Effector memory CD8-positive, alpha-beta T cell (primary cell): ENCODE data around the gene SHISAL2B.
A peak's percentile ranks its signal among the peaks of the same experiment; 100 is the strongest.
"Not testable (repeated sequence)": the region's sequence is repeated elsewhere in the genome, so short reads cannot be mapped to it uniquely, and the experiment has no call there.

ENCODE experiments used
- ATAC-seq: fragments of 150-1000 bp; cut with Tn5 transposase; replicated peaks from 2 replicates; pipeline ENCODE4 v1.10.0; 2021; ENCODE audit warnings: mild to moderate bottlenecking, moderate library complexity
- DNase-seq, 3 experiments: peaks; one replicate each; pipeline ENCODE4 v3.0.0; 2021
- H3K27ac Mint-ChIP-seq, 2 donors: one replicate each; pipeline ENCODE4 v1.8.0; 2022; ENCODE audit warnings: mild to moderate bottlenecking in 2 of 2, mixed read lengths in 2 of 2, moderate library complexity in 2 of 2
- H3K27me3 Mint-ChIP-seq, 2 donors: one replicate each; pipeline ENCODE4 v1.8.0; 2022; ENCODE audit warnings: mixed read lengths in 2 of 2
- H3K36me3 Mint-ChIP-seq: one replicate; pipeline ENCODE4 v1.8.0; 2022; ENCODE audit warnings: mild to moderate bottlenecking, moderate library complexity, mixed read lengths; ENCODE audit not compliant: insufficient read depth
- H3K4me1 Mint-ChIP-seq, 2 donors: one replicate each; pipeline ENCODE4 v1.8.0; 2022; ENCODE audit warnings: low read depth in 2 of 2, mixed read lengths in 2 of 2
- H3K4me3 Mint-ChIP-seq, 2 donors: one replicate each; pipeline ENCODE4 v1.8.0; 2022; ENCODE audit warnings: mild to moderate bottlenecking in 2 of 2, mixed read lengths in 2 of 2, moderate library complexity in 2 of 2
- H3K9me3 Mint-ChIP-seq, 2 donors: one replicate each; pipeline ENCODE4 v1.8.0; 2022; ENCODE audit warnings: mixed read lengths in 2 of 2
- total RNA-seq, 9 experiments: gene quantifications; one replicate each; lab custom pipeline; 2026; lab: John Stamatoyannopoulos, UW

Gene SHISAL2B
- total RNA-seq: 0 reads per million in 9 experiments

DNA sequence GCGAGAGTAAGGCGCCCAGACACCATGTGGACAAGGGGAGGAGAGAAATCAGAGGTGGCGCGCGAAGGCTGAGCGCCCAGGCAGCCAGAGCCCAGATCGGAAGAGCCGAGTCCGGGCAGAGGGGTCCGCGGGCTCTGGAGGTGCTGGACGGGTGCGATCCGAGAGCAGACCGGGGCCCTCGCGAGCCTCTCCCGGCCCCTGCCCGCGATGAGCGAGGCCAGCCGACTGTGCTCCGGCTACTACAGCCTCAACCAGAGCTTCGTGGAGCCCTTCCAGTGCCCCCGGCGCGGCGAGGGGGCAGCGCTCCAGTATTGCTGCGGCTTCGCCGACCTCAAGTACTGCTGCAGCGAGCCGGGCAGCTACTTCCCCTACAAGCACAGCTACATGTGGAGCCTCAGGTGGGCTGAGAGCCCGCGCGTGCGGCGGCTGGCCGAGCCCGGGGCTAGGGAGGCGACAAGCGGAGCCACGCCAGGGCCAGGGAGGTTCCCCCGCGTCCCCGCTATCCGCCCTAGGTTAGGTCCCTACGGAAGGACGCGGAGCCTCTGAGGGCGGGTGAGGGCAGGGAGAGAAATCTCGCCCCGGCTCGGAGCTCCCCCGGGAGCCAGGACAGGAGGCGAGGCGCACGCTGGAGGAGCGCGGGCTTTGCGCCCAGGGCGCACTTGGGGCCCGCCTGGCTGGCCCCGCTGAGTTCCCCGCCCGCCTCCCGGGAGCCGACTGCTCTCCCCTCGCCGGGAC, at the start of gene SHISAL2B:
Gene SHISAL2B, plus strand, starts transcription at position 87 of the 735 bp plus-strand sequence. Its CDS starts 121 bp downstream, at position 208.
- ATAC-seq (no peak), DNase-seq (no peak)
- Mint-ChIP-seq H3K27me3 (peaks cover 52 to 58% of the 10 kb centered on the region in 2 donors), H3K36me3 (no peaks in the 10 kb centered on the region), H3K9me3 (no peaks in the 10 kb centered on the region), H3K27ac (no peak within 1 kb of the TSS), H3K4me1 (peaks cover 0 to 5% of the 10 kb centered on the region in 2 donors), H3K4me3 (peak within 1 kb of the TSS; percentile 30 to 49)

DNA sequence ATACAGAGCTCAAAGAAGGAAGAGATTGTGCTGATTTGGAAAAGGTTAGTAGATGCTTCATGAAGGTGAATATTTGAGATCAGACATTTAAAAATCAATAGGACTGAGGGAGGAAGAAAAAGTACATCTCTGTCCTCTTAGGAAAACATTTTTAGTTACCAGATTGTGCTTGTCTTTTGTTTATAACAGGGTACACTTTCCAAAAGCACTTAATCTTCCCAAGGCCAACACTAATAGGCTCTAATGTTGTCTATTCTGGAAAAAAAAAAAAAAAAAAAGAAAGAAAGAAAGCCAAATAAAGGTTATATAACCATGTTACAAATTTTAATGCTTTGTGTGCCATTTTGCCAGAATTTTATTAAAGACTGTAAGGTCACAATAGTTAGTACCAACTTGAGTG, 45.5 kb upstream of the SHISAL2B start:
- ATAC-seq (no peak), DNase-seq (no peak)
- no peaks in the 10 kb centered on the region for H3K4me1 Mint-ChIP-seq
- H3K27ac Mint-ChIP-seq: no peak overlapping the region
- no peaks in the 10 kb centered on the region for H3K36me3 Mint-ChIP-seq
- peaks cover 2 to 6% of the 10 kb centered on the region in 2 donors for H3K27me3 Mint-ChIP-seq
- no peak overlapping the region for H3K4me3 Mint-ChIP-seq
- no peaks in the 10 kb centered on the region for H3K9me3 Mint-ChIP-seq

DNA sequence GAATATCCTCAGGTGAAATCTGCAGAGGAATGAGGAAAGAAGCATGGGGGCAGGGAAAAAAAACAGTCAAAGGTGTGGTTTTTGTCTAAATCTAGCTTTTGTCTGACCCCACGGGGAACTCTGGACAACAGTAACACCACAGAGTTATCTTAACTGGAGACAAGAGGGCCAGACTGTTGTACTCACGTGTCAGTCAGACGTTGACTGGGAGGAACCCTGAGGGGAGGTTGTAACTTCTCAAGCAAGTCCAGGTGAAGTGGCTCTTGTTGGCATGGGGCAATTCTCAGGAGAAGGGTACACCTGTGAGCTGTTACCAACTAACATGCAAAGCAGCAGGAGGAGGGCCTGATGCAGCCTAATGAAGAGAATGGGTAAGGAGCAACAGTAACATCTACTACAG, 44.1 kb upstream of the SHISAL2B start:
- no peak overlapping the region for H3K27ac Mint-ChIP-seq
- no peak overlapping the region for H3K4me3 Mint-ChIP-seq
- DNase-seq (no peak), ATAC-seq (no peak)
- no peaks in the 10 kb centered on the region for H3K36me3 Mint-ChIP-seq
- no peaks in the 10 kb centered on the region for H3K9me3 Mint-ChIP-seq
- H3K4me1 Mint-ChIP-seq: no peaks in the 10 kb centered on the region
- H3K27me3 Mint-ChIP-seq: peaks cover 0 to 6% of the 10 kb centered on the region in 2 donors

GRCh38 chr5:64649512-64649911, 40.8 kb upstream of the SHISAL2B start:
- Mint-ChIP-seq H3K4me1 (no peaks in the 10 kb centered on the region), H3K27ac (no peak overlapping the region), H3K36me3 (no peaks in the 10 kb centered on the region), H3K27me3 (peaks cover 0 to 6% of the 10 kb centered on the region in 2 donors), H3K4me3 (no peak overlapping the region), H3K9me3 (no peaks in the 10 kb centered on the region)
- ATAC-seq: no peak
- DNase-seq: no peak

GRCh38 chr5:64653766-64654560, 36.3 kb upstream of the SHISAL2B start:
- Mint-ChIP-seq H3K36me3 (peaks cover 3% of the 10 kb centered on the region), H3K4me3 (no peak overlapping the region), H3K27ac (no peak overlapping the region), H3K4me1 (no peaks in the 10 kb centered on the region), H3K27me3 (no peaks in the 10 kb centered on the region), H3K9me3 (no peaks in the 10 kb centered on the region)
- ATAC-seq (no peak), DNase-seq (no peak)

DNA sequence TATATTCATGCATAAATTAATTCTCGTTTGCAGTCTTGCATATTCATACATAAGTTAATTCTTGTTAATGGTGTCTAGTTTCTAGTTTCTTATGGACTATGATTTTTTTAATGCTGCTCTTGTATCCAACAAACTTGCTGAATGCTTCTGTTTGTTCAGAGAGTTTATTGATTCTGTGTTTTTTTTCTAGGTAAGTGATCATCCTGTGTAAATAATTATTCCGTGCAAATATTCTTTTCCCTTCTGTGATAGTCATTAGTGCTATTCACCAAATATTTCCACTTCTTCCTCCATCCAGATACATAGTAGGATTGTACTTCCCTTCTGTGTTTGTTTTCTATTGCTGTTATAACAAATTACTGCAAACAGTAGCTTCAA, 35.8 kb upstream of the SHISAL2B start:
- Mint-ChIP-seq H3K4me1 (no peaks in the 10 kb centered on the region), H3K27me3 (no peaks in the 10 kb centered on the region)

GRCh38 chr5:64655596-64655995, 34.7 kb upstream of the SHISAL2B start:
- Mint-ChIP-seq H3K4me1 (no peaks in the 10 kb centered on the region), H3K27me3 (no peaks in the 10 kb centered on the region), H3K9me3 (no peaks in the 10 kb centered on the region), H3K27ac (no peak overlapping the region), H3K4me3 (no peak overlapping the region), H3K36me3 (peaks cover 3% of the 10 kb centered on the region)
- ATAC-seq (no peak), DNase-seq (no peak)

More for the DNA sequence above, 35.8 kb upstream of the SHISAL2B start:
- Mint-ChIP-seq H3K27ac (no peak overlapping the region), H3K36me3 (peaks cover 3% of the 10 kb centered on the region), H3K9me3 (no peaks in the 10 kb centered on the region), H3K4me3 (no peak overlapping the region)
- DNase-seq (no peak), ATAC-seq (no peak)

DNA sequence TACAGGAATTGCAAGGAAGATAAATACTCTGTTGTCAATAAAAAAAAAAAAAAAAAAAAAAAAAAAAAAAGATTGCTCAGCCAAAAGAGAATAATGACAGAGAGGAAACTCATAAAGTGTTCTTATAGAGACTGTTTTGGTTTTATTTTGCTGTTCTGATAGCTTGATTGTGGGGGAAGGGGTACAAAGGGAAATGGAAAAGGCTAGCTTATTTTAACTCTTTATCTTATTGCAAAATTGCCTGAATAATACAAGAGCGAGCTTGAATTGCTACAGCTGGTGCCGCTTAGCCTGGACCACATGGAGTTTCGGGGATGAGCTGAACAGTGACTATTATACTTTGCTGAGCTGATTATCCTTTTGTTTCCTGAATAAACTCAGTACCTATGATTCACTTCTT, 31.0 kb upstream of the SHISAL2B start:
- H3K9me3 Mint-ChIP-seq: no peaks in the 10 kb centered on the region
- no peak overlapping the region for H3K27ac Mint-ChIP-seq
- H3K4me3 Mint-ChIP-seq: no peak overlapping the region
- peaks cover 3 to 6% of the 10 kb centered on the region in 2 donors for H3K27me3 Mint-ChIP-seq
- ATAC-seq (no peak), DNase-seq (no peak)
- peaks cover 3% of the 10 kb centered on the region for H3K36me3 Mint-ChIP-seq
- no peaks in the 10 kb centered on the region for H3K4me1 Mint-ChIP-seq

DNA sequence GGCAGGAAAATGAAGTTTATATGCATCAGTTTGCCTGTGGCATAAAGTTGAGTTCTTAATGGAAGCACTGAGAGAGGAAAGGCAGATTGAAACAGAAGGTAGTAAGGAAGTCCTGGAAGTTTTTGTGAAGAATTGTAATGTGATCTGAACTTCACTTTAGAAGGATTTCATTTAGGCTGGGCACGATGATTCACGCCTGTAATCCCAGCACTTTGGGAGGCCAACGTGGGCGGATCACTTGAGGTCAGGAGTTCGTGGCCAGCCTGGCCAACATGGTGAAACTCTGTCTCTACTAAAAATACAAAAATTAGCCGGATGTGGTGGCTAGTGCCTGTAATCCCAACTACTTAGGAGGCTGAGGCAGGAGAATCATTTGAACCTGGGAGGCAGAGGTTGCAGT, 27.1 kb upstream of the SHISAL2B start:
- not testable (repeated sequence) for H3K4me3 Mint-ChIP-seq, H3K27ac Mint-ChIP-seq, H3K4me1 Mint-ChIP-seq, DNase-seq, H3K9me3 Mint-ChIP-seq, ATAC-seq, H3K36me3 Mint-ChIP-seq
- peaks cover 13 to 15% of the 10 kb centered on the region in 2 donors for H3K27me3 Mint-ChIP-seq

DNA sequence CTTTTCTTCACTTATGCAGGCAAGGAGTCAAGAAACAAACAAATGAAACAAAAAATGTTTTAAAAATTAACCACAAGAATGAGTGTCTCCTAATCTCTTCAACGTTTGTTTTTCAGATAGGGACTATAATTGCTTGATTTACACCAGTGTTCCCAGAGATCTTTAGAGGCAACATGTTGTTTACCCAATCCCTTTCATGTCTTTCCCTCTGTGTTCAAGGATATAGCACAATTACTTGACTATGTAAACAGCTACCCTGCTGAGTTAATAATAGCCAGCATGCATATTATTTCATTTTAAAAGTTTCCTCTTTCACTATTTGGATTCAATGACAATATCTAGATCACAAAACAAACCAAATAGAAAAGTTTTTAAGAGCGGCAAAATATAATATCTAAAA, 25.1 kb upstream of the SHISAL2B start:
- Mint-ChIP-seq H3K36me3 (no peaks in the 10 kb centered on the region), H3K9me3 (no peaks in the 10 kb centered on the region), H3K4me3 (no peak overlapping the region), H3K4me1 (no peaks in the 10 kb centered on the region), H3K27me3 (peaks cover 13 to 15% of the 10 kb centered on the region in 2 donors), H3K27ac (no peak overlapping the region)
- ATAC-seq: no peak
- DNase-seq: no peak

DNA sequence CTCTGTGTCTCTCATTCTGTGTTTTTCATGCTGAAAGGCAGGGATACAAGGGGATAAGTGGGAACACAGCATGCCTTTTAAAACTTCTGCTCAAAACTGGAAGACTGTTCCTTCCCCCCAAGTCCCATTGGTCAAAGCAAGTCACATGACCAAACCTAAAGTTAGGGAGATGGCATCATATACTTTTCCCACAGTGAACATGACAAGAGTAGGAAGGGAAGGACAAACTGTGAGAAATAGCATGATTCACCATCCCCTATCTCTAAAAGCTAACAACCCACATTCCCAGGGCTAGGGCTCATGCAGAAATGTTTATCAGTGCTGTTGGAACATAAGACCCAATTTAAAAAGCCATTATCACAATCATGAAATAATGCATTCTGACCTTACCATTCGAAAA, 24.2 kb upstream of the SHISAL2B start:
- Mint-ChIP-seq H3K36me3 (no peaks in the 10 kb centered on the region), H3K4me3 (no peak overlapping the region), H3K9me3 (no peaks in the 10 kb centered on the region), H3K27me3 (peaks cover 15 to 21% of the 10 kb centered on the region in 2 donors), H3K27ac (no peak overlapping the region), H3K4me1 (no peaks in the 10 kb centered on the region)
- no peak for DNase-seq
- ATAC-seq: no peak

- Mint-ChIP-seq H3K9me3 (no peaks in the 10 kb centered on the region), H3K4me3 (no peak overlapping the region), H3K36me3 (no peaks in the 10 kb centered on the region), H3K4me1 (no peaks in the 10 kb centered on the region), H3K27ac (no peak overlapping the region), H3K27me3 (peaks cover 15 to 30% of the 10 kb centered on the region in 2 donors)
- ATAC-seq: no peak
- DNase-seq: no peak
Observed at GRCh38 chr5:64667068-64667467, 23.2 kb upstream of the SHISAL2B start.

DNA sequence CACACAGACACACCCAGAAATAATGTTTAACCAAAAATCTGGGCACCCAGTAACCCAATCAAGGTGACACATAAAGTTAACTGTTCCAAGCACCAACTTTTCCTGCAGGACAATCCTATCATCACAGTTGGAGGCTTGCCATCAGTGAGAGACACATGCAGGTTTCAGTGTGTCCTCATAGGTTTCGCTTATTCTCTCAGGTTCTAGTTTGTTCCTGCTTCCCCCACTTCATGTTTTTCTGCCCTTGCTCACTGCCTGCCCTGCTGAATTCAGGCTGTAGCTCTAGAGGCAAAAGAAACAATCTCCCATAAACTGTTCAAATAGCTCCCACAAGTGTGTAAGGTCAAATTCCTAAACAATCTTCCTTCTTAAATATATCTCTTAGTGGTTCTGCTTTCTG, 20.0 kb upstream of the SHISAL2B start:
- H3K9me3 Mint-ChIP-seq: no peaks in the 10 kb centered on the region
- H3K27me3 Mint-ChIP-seq: peaks cover 11 to 24% of the 10 kb centered on the region in 2 donors
- no peak overlapping the region for H3K4me3 Mint-ChIP-seq
- ATAC-seq (no peak), DNase-seq (no peak)
- H3K4me1 Mint-ChIP-seq: no peaks in the 10 kb centered on the region
- no peak overlapping the region for H3K27ac Mint-ChIP-seq
- H3K36me3 Mint-ChIP-seq: no peaks in the 10 kb centered on the region

DNA sequence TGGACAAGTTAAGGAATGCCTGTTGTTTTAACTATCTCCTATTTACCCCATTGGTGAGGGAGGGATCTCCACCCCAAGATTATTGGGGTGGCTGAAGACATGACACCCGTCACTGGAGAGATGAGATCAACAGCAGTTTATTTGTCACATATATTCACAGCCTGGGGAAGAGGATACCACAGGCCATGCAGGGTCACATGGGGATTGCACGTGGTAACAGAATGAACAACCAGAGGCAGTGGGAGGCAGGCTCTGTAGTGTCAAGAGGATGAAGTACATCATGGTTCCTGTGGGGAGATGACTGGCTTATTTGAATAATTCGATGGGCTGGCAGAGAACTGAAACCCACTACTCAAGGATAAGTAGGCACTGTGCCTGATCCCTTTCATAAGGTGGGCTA, 18.6 kb upstream of the SHISAL2B start:
- H3K9me3 Mint-ChIP-seq: no peaks in the 10 kb centered on the region
- peaks cover 0 to 5% of the 10 kb centered on the region in 2 donors for H3K4me1 Mint-ChIP-seq
- ATAC-seq (no peak), DNase-seq (no peak)
- no peak overlapping the region for H3K4me3 Mint-ChIP-seq
- peaks cover 12 to 16% of the 10 kb centered on the region in 2 donors for H3K27me3 Mint-ChIP-seq
- no peaks in the 10 kb centered on the region for H3K36me3 Mint-ChIP-seq
- H3K27ac Mint-ChIP-seq: no peak overlapping the region
